Measurements from ENCODE around the gene CDC27. TPM values are rescaled to one million over a fixed set of nuclear protein-coding genes. Genes with fewer than 3 reads are reported as not detected.

The CDC27 gene
- total RNA-seq, 1 donor from 2014 or later, result 73.7 TPM

DNA sequence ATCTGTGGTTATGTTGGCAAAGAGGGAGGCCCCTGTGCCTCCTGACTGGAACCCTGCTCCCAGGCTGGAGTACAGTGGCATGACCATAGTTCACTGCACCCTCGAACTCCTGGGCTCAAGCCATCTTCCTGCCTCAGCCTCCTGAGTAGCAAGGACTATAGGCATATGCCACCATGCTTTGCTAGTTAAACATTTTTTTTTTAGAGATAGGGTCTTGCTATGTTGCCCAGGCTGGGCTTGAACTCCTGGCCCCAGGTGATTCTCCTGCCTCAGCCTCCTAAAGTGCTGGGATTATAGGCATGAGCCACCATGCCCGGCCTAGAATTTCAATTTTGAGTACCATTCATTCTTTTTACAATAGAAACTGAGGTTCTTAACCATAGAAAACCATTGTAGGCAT is 43.4 kb upstream of the CDC27 start:
- TF ChIP-seq CTCF (IDR thresholded peaks at IDR 0.05; ENCODE audit: insufficient read depth, low read length, severe bottlenecking), result no peak
- no peak overlapping the region for H3K4me3 ChIP-seq (ENCODE audit: low read depth, low read length)
- FAIRE-seq, result no peak
- no peak for DNase-seq (ENCODE audit: low read depth)
- no peaks in the 10 kb centered on the region for H3K36me3 ChIP-seq (ENCODE audit: control insufficient read depth, insufficient read depth, low read length)
- H3K27me3 ChIP-seq (ENCODE audit: control insufficient read depth, insufficient read depth, low read length), result no peaks in the 10 kb centered on the region

DNA sequence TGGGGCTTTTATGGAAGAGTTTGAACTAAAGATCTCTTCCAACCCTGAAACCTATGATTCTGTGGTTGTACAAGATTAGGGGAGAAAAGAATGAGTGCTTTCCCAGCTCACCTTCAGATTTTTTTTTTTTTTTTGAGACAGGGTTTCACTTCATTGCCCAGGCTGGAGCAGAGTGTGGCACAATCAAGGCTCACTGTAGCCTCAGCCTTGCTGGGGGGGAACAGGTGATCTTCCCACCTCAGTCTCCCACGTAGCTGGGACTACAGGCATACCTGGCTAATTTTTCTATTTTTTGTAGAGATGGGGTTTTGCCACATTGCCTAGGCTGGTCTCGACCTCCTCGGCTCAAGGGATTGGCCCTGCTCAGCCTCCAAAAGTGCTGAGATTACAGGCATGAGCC is 42.8 kb upstream of the CDC27 start:
- FAIRE-seq (no peak), DNase-seq (ENCODE audit: low read depth) (no peak)
- no peaks in the 10 kb centered on the region for H3K27me3 ChIP-seq (ENCODE audit: control insufficient read depth, insufficient read depth, low read length)
- no peak for TF ChIP-seq CTCF (IDR thresholded peaks at IDR 0.05; ENCODE audit: insufficient read depth, low read length, severe bottlenecking)
- no peak overlapping the region for H3K4me3 ChIP-seq (ENCODE audit: low read depth, low read length)
- no peaks in the 10 kb centered on the region for H3K36me3 ChIP-seq (ENCODE audit: control insufficient read depth, insufficient read depth, low read length)

DNA sequence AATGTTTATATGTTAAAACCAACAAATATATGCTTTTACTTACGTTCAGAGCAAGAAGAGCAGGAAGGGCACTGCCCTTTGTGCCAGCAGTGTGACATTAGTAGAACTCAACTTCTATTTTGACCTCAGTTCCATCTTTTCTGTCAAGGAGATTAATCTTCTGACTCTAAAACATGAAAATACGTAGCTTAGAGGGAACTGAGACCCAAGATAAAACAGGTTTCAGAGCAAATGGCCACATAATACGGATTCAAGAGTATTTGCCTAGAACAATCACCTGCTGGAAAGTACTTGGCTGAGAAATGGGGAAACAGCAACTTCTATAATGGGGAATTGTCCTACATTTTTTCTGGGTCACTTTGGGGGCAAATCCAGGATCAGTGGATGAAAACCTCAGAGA is 42.2 kb upstream of the CDC27 start:
- no peak for DNase-seq (ENCODE audit: low read depth)

DNA sequence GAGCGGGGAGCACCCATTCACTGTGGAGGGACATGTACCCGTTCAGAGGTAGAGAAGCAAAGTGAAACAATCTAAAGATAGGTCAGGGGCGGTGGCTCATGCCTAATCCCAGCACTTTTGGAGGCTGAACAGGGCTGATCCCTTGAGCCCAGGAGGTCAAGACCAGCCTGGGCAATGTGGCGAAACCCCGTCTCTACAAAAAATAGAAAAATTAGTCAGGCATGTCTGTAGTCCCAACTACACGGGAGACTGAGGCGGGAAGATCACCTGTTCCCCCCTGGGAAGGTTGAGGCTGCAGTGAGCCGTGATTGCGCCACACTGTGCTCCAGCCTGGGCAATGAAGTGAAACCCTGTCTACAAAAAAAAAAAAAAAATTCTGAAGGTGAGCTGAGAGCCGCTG is 41.8 kb upstream of the CDC27 start:
- no peaks in the 10 kb centered on the region for H3K36me3 ChIP-seq (ENCODE audit: control insufficient read depth, insufficient read depth, low read length)
- FAIRE-seq, result no peak
- DNase-seq (ENCODE audit: low read depth), result no peak
- no peak overlapping the region for H3K4me3 ChIP-seq (ENCODE audit: low read depth, low read length)
- no peaks in the 10 kb centered on the region for H3K27me3 ChIP-seq (ENCODE audit: control insufficient read depth, insufficient read depth, low read length)
- TF ChIP-seq CTCF (IDR thresholded peaks at IDR 0.05; ENCODE audit: insufficient read depth, low read length, severe bottlenecking), result no peak

More for the DNA sequence above, 42.2 kb upstream of the CDC27 start:
- no peak overlapping the region for H3K4me3 ChIP-seq (ENCODE audit: low read depth, low read length)
- no peaks in the 10 kb centered on the region for H3K36me3 ChIP-seq (ENCODE audit: control insufficient read depth, insufficient read depth, low read length)
- TF ChIP-seq CTCF (IDR thresholded peaks at IDR 0.05; ENCODE audit: insufficient read depth, low read length, severe bottlenecking), result no peak
- H3K27me3 ChIP-seq (ENCODE audit: control insufficient read depth, insufficient read depth, low read length), result no peaks in the 10 kb centered on the region
- no peak for FAIRE-seq

GRCh38 chr17:47229535-47230443 is 40.7 kb upstream of the CDC27 start:
- Histone ChIP-seq H3K36me3 (ENCODE audit: control insufficient read depth, insufficient read depth, low read length) (no peaks in the 10 kb centered on the region), H3K4me3 (ENCODE audit: low read depth, low read length) (no peak overlapping the region), H3K27me3 (ENCODE audit: control insufficient read depth, insufficient read depth, low read length) (no peaks in the 10 kb centered on the region)
- peak; percentile 99 for TF ChIP-seq CTCF (IDR thresholded peaks at IDR 0.05; ENCODE audit: insufficient read depth, low read length, severe bottlenecking)
- peak; percentile 32 for FAIRE-seq
- peak; percentile 91 for DNase-seq (ENCODE audit: low read depth)

Data from bronchial epithelial cell (primary cell).